SIG-M5 treated with dmso at 0.1 percent for 504 hours (cell line): ENCODE measurements around the gene IGFBP6.
A peak's percentile ranks its signal among the peaks of the same experiment; 100 is the strongest.
"Not testable (repeated sequence)": the region's sequence is repeated elsewhere in the genome, so short reads cannot be mapped to it uniquely, and the experiment has no call there.

Source experiments
- DNase-seq: peaks from one replicate; lab custom pipeline; 2025; ENCODE audit not compliant: unreplicated experiment; lab: John Stamatoyannopoulos, UW

IGFBP6 gene

DNA sequence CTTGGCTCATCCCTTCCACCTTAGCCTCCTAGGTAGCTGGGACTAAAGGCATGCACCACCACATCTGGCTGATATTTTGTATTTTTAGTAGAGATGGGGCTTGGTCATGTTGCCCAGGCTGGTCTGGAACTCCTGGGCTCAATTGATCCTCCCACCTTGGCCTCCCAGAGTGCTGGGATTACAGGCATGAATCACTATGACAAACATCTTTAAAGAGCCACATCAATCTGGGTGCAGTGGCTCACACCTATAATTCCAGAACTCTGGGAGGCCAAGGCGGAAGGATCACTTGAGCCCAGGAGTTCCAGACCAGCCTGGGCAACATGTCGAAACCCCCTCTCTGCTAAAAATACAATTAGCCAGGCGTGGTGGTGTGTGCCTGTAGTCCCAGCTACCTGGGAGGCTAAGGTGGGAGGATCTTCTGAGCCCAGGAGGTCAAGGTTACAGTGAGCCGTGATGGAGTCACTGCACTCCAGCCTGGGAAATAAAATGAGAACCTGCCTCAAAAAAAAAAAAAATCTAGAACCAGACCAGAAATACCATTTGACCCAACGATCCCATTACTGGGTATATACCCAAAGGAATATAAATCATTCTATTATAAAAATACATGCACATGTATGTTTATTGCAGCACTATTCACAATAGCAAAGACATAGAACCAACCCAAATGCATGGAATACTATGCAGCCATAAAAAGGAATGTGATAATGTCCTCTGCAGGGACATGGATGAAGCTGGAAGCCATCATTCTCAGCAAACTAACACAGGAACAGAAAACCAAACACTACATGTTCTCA is 2.5 kb upstream of the IGFBP6 start:
- DNase-seq = not testable (repeated sequence)

DNA sequence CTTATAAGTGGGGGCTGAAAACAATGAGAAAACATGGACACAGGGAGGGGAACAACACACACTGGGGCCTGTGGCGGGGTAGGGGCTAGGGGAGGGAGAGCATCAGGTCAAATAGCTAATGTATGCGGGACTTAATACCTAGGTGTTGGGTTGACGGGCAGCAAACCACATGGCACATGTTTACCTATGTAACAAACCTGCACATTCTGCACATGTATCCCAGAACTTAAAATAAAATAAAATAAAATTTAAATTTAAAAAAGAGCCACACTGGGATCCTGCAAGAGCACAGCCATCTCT is 1.9 kb upstream of the IGFBP6 start:
- DNase-seq = not testable (repeated sequence)

DNA sequence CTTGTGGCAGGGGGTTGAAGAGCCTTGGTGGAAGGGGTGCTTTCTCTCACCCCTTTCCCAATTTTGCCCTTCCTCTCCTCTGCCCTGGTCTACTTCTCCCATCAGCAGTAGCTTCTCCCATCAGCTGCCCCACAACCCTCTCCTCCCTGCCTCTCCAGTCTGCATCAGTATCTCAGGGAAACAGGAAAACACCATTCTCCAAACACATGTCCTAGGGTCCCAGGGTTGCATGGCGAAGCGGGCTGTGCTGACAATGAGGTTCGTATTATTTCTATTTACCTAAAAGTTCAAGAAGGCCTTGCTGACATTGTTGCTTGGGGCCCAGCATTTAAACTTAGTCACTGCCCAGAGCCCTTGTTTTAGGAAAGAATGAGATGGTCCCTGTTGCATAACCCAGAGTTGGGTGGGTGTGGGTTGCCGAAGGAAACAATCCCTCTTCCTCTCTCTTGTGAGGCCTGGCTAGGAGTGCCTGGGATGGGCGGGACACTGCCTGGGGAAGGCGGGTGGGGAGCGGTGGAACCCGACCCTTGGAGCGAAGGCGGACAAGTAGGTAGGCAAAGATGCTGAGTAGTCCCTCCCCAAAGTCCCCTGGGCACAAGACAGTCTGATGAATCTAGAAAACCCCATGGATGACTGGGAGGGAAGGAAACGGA is 1.3 kb upstream of the IGFBP6 start:
- DNase-seq = peak; percentile 37

DNA sequence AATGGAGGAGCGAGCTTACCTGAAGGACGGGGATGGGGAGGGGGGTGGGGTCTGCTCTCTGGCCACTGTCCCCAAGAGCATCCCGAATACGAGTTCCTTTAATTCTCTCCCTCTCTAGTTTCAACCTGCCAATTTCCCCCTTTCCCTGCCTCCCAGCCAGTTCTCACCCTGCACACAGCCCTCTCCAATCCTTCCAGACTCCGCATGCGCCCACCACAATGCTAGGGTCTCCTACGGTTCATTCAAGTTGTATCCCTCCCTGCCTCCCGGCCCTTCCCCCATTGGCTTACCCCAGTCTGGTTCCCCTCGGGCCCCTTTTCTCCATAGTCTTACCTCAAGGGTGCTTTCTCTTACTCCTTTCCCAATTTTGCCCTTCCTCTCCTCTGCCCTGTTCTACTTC is 708 bp upstream of the IGFBP6 start:
- no peak for DNase-seq

DNA sequence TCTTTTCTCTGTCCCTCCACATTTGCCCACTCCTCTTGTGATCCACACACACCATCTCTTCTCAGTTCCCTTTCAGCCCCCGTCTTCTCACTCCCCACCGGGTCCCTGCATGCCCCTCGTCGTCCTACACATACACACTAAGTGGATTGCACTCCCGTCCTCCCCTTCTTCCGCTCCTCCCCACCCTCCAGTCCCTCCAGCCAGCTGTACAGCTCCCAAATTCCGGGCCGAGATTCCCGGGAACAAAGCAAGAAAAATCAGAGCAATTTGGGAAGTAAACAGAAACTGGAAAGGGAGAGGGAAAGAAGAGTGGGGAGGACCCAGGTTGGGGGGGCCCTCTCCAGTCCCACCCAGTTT is 282 bp upstream of the IGFBP6 start:
- no peak for DNase-seq

DNA sequence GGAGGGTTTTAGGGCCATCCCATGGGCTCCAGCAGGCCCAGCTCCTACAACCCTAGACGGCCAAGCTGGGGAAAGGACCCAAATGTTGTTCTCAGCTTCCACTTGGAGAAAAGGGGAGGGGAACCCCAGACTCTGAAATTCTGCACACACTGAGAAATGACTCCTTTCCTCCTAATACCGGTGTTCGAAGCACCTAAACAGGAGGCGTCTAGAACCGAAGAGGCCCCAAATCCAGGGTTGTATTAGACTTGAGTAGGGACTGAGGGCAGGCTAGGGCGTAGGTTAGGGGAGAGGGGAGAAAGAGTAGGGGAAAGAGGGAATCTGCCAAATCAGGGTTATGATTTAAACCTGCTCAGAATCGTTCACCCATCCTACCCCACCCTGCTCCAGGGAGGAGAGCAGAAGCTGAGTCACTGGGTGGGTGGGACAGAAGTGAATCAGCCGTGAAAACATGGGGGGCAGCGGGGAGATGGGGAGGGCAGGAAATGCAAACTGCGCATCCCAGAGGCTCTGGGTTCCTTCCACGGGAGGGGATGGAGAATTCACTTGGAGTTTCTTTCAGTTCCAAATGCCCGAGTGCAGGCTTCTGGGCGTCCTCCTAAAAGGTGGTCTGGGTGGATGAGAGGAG is 1.0 kb downstream of the IGFBP6 start:
- no peak for DNase-seq

DNA sequence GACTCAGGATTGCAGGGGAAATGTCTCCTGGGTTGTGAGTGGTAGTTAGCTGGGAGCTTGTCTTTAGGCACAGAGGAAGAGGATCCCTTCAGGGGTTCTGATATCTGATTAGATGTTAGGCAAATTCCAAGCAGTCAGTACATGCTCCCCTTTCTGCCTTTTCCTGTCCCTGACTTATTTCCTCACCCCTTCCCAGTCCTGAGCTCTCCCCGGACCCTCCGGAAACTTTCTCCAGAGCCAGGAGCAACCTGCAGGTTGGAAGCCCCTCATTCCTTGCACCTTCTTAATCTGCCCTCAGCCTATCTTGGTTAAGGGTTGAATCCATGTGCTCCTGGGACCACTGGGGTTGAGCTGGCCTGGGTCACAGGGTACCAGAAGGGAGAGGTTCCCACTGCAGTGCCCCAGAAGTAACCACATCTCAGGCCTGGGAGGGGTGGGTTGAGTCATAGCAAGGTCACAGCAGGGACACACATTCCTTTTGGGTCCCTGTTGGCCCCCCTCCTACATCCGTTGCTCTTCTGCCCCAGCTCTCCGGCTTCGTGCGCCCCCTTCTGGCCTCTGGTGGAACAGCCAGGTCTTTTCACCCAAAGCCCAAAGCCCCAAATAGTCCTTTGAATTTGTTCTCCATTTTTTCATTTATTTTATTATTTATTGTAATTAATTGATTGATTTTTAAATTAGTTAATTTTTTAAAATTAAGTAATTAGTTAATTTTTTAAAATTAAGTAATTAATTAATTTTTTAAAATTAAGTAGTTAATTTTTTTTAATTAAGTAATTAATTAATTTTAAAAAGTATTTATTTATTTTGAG is 1.8 kb downstream of the IGFBP6 start:
- peak; percentile 94 for DNase-seq

DNA sequence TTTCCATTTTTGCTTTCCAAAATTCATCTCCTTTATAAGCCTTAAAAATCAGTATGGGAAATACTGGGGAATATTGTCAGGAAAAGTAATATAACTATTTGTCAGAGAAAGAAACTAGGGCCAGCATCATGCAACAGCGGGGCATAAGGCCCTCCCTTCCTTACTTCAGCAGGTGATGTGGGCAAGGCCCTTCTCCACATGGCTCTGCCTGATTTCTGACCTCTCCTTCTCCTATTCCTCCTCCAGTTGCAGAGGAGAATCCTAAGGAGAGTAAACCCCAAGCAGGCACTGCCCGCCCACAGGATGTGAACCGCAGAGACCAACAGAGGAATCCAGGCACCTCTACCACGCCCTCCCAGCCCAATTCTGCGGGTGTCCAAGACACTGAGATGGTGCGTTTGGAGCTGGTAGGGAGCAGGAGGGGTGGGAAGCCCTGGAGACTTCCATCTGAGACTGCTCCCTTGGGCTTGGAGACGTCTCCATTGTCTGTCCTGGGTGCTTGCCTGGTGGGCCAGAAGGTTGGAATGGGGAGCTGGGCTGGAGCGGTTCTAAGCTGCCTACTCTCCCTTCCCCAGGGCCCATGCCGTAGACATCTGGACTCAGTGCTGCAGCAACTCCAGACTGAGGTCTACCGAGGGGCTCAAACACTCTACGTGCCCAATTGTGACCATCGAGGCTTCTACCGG is 3.1 kb downstream of the IGFBP6 start:
- no peak for DNase-seq

DNA sequence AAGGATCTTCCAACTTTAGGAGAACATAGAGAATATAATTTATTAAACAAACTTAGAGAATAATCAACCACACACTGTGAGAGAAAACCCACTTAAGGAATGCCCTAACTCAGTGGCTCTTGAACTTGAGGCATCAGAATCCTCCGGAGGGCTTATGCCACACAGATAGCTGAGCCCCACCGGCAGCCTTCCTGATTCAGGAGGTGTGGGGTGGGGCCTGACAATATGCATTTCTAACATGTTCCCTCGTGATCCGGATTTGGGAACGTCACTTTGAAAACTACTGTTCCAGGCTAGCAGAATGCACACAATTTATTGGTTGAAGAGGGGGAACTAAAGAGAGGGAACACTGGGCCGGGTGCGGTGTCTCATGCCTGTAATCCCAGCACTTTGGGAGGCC is 3.8 kb downstream of the IGFBP6 start:
- no peak for DNase-seq

DNA sequence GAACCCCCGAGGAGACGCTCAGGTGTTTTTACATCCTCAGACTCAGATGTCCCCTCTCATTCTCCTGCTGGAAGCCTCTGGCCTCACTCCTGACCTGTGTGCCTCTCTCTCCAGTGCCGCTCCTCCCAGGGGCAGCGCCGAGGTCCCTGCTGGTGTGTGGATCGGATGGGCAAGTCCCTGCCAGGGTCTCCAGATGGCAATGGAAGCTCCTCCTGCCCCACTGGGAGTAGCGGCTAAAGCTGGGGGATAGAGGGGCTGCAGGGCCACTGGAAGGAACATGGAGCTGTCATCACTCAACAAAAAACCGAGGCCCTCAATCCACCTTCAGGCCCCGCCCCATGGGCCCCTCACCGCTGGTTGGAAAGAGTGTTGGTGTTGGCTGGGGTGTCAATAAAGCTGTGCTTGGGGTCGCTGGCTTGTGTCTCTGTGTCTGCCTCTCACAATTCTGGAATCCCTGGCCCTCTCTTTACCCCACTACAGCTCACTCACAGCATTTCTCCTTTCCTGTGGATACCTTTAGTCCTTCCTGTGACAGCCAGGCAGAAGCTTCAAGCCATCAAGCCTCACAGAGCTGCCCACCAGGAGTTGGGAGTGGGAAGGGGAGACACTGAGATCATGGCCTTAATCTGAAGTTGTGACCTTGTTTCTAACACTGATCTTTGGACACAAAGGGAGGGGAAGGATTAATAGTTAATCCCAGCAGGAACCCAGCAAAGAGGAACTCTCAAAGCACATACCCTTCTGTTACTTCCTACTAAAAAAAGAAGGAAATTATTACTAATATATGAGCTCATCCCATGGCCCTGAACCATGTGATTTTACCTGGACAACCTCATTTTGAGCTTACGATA is 4.7 kb downstream of the IGFBP6 start:
- DNase-seq = no peak

DNA sequence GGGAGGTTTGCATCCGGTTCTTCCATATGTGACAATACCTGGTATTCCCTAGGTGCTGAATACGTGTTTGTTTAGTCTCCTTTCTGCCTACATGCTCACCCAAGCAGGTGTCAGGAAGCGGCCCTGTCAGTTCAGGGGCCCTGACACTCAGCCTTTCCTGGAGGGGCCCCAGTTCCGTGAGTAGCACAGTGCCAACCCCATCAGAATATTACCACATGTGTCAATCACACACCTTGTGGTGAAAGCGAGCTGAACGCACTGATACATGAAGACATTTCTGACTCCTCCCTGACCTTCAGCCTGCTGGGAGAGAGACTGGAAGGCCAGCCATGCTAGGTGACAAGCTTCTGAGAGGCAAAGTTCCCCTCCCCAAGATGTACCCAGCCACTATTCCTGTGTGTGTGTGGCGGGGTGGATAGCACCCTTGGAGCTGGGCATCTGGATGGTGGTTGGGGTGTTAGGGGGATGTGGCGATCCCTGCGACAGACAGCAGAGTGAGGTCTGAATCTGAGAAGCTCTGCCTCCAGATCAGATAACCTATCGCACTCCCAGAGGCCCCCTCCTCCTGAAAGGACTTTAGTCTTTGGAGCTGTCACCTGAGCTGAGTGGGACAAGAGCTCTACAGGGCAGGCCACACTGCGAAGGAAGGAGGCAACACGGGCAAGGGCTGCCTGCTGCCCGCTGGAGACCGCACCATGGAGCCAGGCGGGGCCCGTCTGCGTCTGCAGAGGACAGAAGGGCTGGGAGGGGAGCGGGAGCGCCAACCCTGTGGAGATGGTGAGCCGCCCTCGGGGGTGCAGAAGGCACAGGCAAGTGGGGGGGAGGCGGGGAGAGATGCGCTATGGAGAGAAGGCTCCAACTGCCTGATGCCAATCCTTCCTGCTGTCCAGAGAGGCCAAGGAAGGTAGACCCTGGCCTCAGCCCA is 5.7 kb downstream of the IGFBP6 start, which contains the start of gene SOAT2:
Gene SOAT2 (plus strand): TSS at position 604 of the 925 bp plus-strand sequence. CDS start 92 bp downstream, at position 696.
- DNase-seq = no peak

DNA sequence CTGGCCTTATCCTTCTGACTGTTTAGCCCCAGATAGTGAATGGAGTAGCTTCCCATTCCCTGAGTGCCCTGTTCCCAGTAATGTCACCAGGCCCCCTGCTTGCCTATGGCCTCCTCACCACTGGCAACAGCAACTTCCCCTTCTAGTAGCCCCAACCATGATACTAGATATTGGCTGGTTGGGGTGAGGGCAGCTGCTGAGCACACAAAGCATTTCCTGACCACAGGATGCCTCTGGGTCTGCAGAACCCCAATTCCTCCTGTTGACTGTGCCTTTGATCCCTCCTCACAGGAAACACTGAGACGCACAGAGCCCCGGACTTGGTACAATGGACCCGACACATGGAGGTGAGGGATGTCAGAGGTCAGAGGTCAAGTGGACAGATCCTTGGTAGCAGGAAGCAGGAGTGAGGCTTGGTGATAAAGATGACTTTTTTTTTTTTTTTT is 6.4 kb downstream of the IGFBP6 start:
- peak; percentile 60 for DNase-seq

DNA sequence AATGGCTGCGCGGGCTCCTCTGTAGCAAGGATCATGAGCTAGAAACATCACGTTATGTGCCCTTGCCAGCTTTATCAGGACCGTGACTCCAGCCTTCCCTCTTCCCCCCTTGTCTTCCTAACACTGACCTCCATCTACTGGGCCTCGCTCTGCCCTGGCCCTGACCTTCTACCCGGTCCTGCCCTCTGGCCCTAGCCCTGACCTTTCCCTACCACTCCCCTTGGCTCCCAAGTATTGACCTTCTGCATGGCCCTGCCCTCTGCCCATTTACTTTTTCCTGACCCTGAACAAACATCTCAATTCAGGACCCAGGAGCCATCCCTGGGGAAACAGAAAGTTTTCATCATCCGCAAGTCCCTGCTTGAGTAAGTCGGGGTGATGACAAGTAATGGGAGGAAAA is 7.8 kb downstream of the IGFBP6 start:
- no peak for DNase-seq

DNA sequence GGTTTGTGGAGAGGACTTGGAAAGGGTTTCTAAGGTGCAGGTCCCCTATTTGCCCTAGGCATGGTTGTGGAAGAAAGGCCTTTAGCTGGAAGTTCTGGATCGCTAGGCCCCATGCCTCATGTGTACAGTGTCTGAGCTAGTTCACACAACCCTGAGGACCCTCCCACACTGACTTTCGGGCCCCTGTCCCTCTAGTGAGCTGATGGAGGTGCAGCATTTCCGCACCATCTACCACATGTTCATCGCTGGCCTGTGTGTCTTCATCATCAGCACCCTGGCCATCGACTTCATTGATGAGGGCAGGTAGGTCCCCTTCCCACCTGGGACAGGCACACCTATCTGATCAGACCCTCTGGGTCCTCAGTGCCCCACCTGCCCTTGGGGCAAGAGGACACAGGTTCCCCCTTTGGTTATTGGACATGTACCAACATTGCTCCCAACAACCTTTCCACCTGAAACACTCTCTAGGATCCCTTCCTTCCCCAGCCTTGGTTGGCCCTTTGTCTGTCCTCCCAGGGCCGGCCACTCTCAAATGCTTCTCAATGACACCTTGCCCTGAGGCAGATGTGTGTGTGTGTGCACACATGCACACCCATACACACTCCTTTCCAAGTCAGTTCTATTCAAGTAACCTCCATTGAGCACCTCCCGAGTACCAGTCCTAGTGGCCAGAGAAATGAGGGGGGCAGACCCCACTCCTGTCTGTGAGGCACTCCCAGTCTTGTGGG is 8.4 kb downstream of the IGFBP6 start:
- DNase-seq = no peak

DNA sequence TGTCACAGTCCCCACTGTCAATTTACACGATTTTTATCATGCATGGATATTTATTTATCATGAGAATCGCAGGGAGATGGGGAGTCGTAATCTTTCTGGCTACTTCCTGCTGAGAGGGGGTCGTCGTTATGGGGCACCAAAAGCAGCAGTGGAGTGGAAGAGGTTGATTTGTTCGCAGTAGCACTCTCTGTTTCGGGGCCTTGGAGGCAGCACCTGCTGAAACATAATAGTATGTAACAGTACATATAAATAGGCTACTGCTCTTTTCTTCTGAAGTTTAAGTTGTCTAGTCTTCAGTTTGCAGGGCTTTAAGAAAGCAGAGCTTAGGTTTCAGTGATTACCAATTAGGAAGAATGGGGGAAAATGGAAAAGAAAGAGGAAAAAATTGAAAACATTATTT is 9.7 kb downstream of the IGFBP6 start:
- no peak for DNase-seq

DNA sequence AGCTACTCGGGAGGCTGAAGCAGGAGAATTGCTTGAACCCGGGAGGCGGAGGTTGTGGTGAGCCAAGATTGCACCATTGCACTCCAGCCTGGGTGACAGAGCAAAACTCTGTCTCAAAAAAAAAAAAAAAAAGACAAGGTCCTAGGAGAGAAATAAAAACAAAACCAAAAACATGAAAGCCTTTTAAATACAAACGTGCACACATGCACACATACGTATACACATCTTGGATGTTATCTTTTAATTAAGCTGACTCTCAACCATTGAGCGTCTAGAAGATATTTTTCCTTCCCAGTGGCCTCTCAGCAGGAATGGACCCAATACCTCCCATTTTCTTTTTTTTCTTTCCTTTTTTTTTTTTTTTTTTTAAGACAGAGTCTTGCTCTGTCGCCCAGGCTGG is 15.0 kb downstream of the IGFBP6 start:
- not testable (repeated sequence) for DNase-seq

DNA sequence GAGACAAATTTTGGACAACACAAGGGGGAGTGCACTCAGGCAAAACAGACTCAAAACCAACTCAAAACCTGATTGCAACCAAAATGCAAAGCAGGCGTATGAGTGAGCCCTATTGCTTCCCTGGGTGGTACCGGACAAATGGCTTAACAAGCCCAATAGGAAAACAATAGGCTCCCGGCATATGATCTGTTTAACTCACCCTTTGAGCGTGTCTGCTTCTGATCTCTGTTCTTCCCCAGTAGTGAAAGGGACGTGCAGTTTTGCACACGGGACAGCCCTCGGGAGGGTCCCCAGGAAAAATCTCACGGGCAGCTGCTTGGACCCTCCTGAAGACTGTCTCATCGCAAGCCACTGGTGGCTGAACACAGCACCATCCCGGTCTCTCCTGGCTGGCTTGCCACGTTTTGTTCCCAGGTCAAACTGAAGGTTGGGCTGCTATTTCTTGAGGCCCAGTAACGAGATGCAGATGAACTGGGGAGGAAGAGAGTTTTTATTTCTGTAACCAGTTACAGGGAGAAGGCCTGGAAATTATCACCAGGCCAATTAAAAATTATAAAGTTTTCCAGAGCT is 15.8 kb downstream of the IGFBP6 start:
- no peak for DNase-seq

DNA sequence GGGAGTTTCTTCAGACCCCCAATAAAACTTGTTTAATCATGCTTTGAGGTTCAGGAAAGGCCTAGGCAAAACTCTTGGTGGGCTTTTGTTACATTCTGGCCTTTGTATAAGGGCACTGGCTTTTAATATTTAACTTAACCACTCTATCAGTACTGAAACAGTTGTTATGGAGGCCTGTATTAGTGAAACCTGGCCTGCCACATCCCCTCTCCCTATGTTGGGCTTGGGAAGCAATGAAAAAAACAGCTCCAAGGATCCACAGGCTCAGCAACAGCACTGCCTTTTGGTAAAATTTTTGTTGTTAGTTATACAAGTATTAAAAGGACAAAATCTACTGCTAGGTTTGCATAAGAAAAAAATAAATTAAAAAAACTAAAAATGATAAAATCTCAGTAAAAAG is 16.5 kb downstream of the IGFBP6 start:
- no peak for DNase-seq
